Limb (tissue), 2 donors: Measurements from ENCODE around the gene TSR1.

Experiments used
- DNase-seq, 2 donors: peaks; one replicate each; pipeline ENCODE4 v3.0.0-alpha.2; 2016; ENCODE audit errors: extremely low spot score in 2 of 2

The TSR1 gene

DNA sequence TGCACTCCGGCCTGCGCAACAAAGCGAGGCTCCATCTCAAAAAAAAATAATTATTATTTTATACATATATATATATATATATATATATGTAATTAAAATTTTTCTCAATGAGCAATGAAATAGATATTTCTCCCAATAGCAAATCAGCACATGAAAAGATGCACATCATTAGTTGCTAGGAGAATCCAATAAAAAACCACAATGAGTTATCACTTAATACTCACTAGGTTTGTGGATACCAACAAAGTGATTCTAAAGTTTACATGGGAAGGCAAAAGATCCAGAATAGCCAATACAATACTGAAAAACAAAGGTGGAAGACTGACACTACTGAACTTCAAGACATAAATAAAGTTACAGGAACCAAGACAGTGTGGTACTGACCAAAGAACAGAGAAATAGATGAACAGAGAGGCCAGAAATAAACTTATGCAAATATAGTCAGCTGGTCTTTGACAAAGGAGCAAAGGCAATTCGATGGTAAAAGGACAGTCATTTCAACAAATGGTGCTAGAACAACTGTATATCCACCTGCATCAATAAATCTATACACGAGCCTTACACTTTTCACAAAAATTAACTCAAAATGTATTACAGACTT lies 46.3 kb downstream of the TSR1 start:
- no peak for DNase-seq

DNA sequence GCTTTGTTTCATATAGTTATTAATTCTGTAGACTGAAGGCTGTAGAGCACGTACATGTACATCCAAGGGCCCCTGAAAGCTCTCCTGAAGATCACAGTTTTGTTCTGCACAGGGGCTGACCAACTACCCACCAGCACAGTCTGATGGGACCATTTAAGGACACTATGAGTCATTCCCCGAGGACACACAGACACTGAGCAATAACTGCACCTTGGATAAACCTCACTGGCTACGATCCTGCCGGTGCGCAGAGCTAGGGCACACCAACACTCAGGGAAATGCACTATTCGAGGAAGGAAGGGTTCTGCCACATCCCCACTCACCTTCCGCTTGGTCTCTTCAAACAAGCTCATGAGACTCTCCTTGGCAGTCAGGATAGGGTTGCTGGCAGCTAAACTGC lies 53.0 kb downstream of the TSR1 start:
- DNase-seq, result no peak

DNA sequence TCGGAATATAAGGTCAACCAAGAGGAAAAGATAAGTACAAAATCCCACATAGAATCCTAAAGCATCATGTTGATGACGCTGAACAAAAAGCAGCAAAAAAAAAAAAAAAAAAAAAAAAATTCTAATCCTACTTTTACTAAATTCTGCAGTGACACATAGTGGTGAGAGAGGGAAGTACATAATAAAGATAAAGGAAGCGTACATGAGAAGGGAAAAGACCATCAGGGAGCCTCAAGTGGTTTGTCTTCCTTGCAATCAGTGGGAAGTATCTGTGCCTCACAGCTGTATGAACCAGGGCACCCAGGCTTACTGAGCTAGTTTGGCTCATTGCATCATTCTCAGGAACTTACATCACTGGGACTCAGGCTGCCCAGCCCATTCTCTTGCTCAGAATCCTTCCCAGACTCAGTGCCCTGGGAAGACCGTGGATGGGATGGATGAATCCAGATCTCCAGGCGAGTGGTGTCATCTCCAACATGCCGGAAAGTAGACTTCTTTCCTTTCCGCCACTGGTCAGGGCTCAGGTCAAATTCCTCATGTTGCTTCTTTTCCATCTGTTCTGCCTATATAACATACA lies 53.9 kb downstream of the TSR1 start:
- peak in 1 of 2 donors; percentile 74 for DNase-seq

DNA sequence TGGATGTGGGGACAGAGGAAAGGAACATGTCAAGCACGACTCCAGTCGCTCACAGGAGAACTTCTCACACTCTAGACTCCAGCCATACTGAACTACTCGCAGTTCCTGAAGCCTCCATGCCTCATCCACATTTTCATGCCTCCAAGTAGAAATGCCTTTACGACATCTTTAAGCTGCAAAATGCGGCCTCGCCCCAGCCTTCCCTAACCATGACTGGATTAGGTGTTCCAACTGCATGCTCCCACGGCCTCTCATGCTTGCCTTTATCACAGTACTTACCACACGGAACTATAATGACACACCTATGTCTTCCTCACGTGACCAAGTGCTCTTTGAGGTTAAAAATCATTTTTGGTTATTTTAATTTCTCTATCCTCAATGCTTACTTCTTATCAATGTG lies 56.5 kb downstream of the TSR1 start:
- DNase-seq, result no peak

DNA sequence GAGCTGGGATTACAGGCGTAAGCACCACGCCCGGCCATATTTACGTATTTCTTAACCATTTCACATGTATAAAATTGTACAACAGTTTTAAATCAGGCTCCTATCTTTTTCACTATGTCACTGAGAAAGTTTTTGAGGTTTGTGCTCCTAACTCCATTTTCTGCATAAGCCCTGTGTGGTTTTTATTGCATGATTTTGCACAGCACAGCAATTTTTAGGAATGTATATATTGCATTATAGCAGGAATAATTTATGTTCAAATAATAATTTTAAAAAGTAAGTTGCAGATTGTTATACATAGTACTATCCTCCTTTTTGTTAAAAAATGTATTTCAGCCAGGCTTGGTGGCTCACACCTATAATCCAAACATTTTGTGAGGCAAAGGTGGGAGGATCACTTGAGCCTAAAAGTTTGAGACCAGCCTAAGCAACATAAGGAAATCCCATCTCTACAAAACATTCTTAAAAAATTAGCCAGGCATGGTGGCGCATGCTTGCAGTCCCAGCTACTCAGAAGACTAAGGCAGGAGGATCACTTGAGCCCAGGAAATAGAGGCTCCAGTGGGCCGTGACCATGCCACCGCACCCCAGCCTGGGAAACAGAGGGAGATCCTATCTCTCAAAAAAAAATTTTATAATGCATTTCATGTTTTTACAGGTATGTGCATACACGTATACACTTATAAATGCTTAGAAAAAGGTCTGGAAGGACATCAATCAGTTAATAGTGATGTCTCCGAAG lies 58.7 kb downstream of the TSR1 start:
- DNase-seq, result no peak

DNA sequence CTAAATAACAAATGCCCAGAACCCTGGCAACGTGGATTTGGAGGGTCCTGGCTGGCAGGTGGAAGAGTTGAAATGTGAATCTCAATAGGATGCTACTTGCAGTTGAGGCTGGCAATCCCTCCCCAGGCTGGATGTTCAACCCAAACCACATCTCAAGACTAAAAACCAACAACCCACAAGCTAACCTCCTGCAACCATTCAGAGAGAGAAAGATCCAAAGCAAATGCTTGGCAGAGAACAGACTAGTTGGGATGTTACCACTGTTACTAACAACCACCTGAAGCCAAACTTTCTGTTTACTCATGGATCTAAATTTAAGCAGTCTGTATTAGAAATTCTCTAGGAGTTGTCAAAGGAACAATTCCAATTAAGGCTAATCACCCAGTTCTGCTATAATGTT lies 60.5 kb downstream of the TSR1 start:
- DNase-seq, result no peak

DNA sequence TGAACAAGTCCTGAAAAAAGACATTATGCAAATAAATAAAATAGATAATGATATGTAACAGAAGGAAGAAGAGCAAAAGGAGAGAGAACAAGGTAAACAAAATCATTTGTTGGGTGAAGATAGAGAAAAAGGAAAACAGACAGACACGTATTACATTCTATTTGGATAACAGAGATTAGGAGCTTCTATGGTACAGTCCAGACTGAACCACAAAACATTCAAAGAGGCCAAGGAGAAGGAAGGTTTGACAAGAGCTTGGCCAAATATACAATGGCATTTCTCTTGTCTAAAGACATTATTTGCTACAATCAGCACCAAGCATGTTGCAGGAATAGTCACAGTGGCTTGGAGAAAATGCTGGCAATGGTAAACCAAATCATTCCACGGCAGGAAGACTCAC lies 61.8 kb downstream of the TSR1 start:
- DNase-seq, result no peak
